Measurements from ENCODE around the gene LDLRAD4. TPM values are rescaled to one million over a fixed set of nuclear protein-coding genes. Genes with fewer than 3 reads are reported as not detected.

LDLRAD4 gene
- total RNA-seq (2014; rRNA removed; shearing (Covaris generic)): 12.7 and 15.5 TPM in 2 replicates
- 20.4 and 27.8 TPM in 2 replicates for polyA plus RNA-seq (2015; cell fraction: cytosol; rRNA removed)
- polyA plus RNA-seq (2015; cell fraction: nucleus; rRNA removed): 7.9 and 12.7 TPM in 2 replicates

DNA sequence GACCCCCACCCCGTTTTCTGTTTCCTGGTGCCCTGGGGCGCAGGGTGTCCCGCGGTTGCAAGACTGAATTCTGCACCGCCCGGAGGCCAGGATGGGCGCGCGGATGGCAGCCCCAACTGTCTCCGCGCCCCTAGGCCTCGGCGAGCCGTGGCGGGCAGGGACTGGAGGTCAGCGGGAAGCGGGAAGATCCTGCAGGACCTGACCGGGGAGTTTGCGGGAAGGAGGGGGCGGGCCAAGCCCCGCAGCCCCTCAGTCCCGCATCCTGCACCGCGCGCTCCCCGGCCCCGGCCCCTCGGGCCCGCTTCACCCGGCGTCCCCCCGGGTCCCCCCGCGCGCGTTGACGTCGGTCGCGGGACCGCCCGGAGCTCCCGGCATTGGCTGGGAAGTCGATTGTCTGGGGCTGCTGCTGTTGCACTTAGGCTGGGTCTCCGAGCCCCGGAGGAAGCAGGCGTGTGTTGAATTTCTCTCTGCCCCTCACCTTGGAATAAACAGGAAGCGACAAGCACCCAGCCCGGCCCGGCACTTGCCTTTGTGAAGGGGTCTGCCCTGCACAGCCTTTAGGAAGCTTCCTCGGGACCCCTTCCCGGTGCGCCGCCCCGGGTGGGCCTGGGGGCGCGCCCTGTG is at the start of gene LDLRAD4:
Gene LDLRAD4 (plus strand): TSS at position 393 of the 624 bp plus-strand sequence.
- peak; percentile 29 for DNase-seq (ENCODE audit: low read depth, low spot score)
- in situ Hi-C loops (cut with HindIII; ENCODE audit: low pct_unique_long_range_greater_than_20kb, low sequenced_read_pairs): loop anchor here (25.0 kb wide), 1 partner anchor 419 kb away; no protein-coding TSS in a partner anchor

DNA sequence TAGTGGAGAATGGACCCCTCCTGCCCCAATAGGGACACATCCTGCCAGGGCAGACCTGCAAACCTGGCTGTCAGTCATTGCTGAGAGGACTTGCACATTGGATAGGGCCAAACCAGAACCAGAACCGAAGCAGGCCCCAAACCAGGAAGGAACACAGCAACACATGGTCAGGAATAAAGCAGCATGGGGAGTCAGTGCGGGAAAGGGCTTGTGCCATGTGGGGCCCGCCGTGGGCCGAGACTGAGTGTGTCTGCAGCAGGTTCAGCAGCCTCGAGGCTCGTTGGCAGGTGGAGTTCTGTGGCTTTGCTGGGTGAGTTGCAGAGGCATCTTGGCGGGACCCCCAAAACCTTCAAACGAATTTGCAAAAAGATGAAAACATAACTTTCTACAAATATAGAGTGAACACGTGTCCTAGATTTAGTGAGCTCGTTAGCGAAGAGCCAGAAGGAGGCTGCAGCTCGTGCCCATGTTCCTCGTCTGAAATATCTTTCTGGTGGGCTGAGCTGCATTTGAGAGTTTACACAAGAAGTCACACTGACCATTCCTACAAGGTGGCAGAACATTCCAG is 44.9 kb upstream of the LDLRAD4 start:
- in situ Hi-C loops (cut with HindIII; ENCODE audit: low pct_unique_long_range_greater_than_20kb, low sequenced_read_pairs): no loop called here
- DNase-seq (ENCODE audit: low read depth, low spot score): no peak

DNA sequence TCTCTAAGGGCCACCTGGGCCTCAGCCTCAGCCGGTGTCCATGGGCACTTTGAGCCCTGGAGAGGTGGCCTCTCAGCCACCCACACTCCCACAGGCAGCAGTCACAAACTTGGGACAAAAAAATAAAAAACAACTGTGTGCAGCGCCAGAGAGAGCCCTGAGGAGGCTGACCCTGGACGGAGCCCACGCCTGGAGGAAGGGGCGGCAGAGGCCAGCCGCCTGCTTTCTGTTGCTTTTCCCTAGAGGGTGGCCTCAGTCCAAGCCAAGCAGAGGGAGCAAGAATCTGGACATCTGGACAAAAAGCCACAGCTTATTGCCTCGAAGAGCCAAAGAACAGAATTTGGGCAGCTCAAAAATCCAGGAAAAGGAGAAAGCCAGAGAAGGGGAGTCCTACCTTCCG is 43.3 kb upstream of the LDLRAD4 start:
- in situ Hi-C loops (cut with HindIII; ENCODE audit: low pct_unique_long_range_greater_than_20kb, low sequenced_read_pairs): no loop called here
- DNase-seq (ENCODE audit: low read depth, low spot score): no peak

DNA sequence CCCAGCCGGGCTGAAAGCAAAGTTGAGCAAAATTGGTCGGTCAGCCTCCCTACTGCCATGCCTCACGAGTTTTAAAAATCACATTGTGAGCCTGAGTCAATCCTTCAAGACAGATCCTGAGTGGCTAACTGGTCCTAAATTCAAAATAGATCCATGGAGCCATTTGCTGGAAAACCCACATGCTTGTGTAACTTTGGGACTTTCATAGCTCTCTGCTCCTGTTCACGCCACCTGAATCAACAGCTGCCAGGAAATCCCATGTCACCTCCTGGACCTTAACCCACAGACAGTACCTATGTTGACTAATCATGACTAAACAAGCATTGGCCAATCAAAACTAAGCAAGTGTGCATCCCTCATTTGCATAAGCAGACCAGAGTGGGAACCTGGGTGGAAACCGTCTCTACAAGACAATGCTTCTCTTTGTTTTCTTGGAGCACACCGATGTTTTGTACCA is 42.8 kb upstream of the LDLRAD4 start:
- DNase-seq (ENCODE audit: low read depth, low spot score): no peak
- in situ Hi-C loops (cut with HindIII; ENCODE audit: low pct_unique_long_range_greater_than_20kb, low sequenced_read_pairs): no loop called here

DNA sequence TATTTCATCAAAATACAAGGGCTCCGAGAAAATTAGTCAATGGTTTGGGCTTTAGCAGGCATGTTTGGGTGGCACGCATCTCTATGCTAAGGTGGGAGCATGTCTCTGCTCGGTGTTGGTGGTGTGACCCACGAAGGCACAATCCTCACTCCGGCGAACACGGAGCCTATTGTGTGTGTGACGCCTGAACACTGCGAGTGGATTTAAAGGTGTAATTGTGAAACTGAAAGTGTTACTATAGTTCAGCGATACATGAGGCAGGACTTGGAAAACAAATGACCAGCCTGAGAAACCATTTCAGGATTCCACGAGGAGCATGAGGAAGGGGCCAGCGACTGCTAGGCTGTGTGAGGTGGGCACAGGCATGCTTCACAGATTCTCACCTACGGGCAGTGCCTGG is 41.7 kb upstream of the LDLRAD4 start:
- in situ Hi-C loops (cut with HindIII; ENCODE audit: low pct_unique_long_range_greater_than_20kb, low sequenced_read_pairs): no loop called here
- DNase-seq (ENCODE audit: low read depth, low spot score): no peak

DNA sequence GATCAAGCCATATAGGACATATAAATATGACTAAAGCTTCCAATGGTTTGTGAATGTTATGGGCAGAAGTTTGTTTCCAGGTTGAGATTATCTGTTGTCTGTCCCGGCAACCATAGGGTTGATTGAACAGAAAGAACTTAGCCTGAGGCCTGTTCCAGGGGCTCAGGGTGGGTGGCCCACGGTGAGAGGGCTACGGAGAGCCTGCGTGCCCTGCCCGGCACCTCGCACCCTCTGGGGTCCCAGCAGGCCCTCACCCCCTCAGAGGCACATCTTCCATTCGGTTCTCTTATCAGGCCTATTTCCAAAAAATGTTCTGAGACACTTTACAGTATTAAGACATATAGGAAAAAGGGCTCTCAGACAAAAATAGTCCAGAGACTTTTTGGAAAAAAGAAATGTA is 40.4 kb upstream of the LDLRAD4 start:
- in situ Hi-C loops (cut with HindIII; ENCODE audit: low pct_unique_long_range_greater_than_20kb, low sequenced_read_pairs): no loop called here

DNA sequence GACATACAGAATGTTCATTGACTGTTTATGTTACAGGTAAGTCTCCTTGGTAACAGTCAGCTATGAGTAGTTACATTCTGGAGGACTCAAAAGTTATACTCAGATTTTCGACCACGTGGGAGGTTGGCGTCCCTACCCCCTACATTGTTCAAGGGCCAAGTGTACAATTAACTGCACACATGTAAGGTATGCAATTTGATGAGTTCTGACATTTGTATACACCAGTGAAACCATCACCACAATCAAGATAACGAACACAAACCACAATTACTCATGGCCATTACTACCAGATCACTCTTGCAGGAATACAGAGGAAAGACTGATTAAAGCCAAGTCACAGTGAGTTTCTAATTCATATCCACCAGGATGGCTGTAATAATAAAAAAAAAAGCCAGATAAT is 39.6 kb upstream of the LDLRAD4 start:
- no peak for DNase-seq (ENCODE audit: low read depth, low spot score)
- in situ Hi-C loops (cut with HindIII; ENCODE audit: low pct_unique_long_range_greater_than_20kb, low sequenced_read_pairs): no loop called here

More for the DNA sequence above, 40.4 kb upstream of the LDLRAD4 start:
- no peak for DNase-seq (ENCODE audit: low read depth, low spot score)

DNA sequence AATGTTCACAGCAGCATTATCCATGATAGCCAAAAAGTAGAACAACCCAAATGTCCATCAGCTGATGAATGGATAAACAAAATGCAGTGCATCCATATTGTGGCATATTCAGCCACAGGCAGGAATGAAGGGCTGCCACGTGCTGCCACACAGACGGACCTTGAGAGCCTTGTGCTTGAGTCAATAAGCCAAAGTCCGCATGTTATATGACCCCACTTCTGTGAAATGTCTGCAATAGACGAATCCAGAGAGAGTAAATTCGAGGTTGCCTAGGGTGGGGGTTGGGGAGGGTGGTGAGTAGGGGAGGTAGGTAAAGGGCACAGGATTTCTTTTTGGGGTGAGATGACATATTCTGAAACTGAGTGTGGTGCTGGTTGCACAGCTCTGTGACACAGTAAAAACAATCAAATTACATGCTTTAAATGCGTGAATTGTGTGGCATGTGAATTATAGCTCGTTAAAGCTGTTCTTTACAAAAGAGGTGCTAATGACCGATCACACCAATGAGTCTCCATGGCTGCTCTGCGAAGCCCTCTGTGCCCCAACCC is 38.9 kb upstream of the LDLRAD4 start:
- DNase-seq (ENCODE audit: low read depth, low spot score): no peak
- in situ Hi-C loops (cut with HindIII; ENCODE audit: low pct_unique_long_range_greater_than_20kb, low sequenced_read_pairs): no loop called here

DNA sequence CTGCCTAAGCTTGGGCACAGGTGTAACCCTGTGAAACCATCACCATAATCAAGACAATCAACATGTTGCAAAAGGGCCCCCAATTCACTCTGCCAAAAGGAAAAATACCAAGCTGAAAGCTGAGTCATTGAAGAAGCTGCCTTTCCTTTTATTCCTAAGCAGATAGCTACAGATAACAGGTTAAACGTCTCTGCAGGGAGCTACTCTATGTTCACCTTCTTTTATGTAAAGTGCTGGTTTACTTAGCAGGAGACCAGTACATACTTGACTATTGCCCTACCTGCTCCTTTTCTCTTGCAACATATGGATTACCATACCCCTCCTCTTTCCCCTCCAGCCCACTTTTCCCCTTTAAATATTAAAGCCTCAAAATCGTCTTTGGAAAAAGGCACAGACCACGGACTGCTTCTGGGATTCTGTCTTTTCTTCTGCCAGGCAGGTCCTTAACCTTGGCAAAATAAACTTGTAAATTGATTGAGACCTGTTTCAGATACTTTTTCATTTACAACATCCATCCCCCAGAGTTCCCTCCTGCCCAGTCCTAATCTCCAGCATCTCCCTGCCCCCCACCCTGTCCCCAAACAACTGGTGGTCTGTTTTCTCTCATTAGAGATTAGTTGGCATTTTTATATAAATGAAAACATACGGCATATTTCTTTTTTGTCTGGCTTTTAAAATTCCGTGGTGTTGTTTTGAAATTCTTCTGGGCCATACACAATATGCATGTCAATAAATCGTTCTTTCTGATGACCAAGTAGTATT is 37.8 kb upstream of the LDLRAD4 start:
- in situ Hi-C loops (cut with HindIII; ENCODE audit: low pct_unique_long_range_greater_than_20kb, low sequenced_read_pairs): no loop called here
- DNase-seq (ENCODE audit: low read depth, low spot score): no peak

DNA sequence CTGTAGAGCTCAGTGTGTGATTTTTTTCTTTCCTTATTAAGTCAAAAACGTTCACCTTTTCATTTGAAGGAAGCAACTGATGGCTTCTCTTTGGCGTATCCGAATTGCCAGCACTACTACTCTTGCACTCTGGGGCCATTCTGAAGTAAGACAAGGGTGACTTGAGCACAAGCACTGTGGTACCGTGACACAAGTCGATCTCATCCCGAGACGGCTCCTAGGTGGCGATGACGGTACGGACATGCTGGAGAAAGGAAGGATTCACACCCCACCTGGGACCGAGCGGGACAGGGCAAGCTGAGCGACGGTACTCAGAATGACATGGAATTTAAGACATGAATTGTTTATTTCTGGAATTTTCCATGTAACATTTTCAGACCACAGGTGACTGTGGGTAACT is 36.8 kb upstream of the LDLRAD4 start:
- in situ Hi-C loops (cut with HindIII; ENCODE audit: low pct_unique_long_range_greater_than_20kb, low sequenced_read_pairs): no loop called here
- DNase-seq (ENCODE audit: low read depth, low spot score): no peak

DNA sequence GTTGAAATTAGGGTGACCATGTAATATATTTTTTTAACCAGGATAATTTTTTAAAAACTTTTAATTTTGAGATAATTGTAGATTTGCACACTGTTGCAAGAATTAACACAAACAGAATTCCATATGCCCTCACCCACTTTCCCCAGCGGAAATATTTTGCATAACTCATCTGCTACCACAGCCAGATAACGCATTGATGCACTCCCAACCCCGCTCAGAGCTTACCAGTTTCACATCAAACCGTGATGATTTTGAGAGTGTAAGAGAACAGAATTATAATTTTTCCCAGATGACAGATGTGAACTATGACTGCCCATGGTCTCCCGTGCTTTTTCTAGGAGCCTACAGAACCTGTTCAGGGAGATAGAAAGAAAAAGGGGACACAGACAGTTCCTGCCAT is 35.2 kb upstream of the LDLRAD4 start:
- in situ Hi-C loops (cut with HindIII; ENCODE audit: low pct_unique_long_range_greater_than_20kb, low sequenced_read_pairs): no loop called here
- DNase-seq (ENCODE audit: low read depth, low spot score): no peak

DNA sequence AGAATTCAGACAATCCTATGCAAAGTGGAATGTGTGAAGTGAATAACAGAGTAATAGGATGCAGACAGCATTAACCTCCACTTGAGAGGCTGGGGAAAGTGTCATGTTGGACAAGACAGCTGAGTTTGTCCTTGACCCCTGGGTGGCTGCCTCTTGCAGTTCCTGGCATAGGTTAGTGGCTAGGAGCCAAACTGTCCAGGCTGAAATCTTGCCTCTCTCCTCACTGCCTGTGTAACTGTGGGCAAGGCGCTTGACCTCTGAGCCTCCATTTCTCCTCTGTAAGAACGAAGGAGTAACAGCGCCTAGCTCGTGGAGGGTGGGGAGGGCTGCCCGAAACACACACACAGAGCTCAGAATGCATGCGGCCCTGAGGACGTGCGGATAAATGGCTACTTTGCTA is 34.8 kb upstream of the LDLRAD4 start:
- DNase-seq (ENCODE audit: low read depth, low spot score): no peak
- in situ Hi-C loops (cut with HindIII; ENCODE audit: low pct_unique_long_range_greater_than_20kb, low sequenced_read_pairs): no loop called here

DNA sequence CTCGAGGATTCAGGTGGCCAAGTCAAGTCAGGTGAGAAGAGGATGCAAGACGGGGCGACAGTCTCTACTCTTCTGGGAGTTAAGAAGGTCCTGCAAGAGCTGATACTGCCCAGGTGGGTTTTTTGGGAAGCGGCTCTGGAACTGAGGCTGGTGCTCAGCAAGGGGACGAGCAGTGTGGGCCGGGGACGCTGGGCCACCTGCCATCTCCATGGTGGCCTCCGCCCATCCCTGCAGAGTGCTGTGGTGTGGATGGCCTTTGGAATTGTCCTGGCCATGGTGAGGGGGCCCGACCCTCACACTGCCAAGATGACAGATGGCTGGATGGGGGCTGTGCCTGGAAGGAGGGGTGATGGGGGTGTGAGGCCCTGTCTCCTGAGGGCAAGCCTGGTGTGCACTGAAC is 34.2 kb upstream of the LDLRAD4 start:
- in situ Hi-C loops (cut with HindIII; ENCODE audit: low pct_unique_long_range_greater_than_20kb, low sequenced_read_pairs): no loop called here
- DNase-seq (ENCODE audit: low read depth, low spot score): no peak

DNA sequence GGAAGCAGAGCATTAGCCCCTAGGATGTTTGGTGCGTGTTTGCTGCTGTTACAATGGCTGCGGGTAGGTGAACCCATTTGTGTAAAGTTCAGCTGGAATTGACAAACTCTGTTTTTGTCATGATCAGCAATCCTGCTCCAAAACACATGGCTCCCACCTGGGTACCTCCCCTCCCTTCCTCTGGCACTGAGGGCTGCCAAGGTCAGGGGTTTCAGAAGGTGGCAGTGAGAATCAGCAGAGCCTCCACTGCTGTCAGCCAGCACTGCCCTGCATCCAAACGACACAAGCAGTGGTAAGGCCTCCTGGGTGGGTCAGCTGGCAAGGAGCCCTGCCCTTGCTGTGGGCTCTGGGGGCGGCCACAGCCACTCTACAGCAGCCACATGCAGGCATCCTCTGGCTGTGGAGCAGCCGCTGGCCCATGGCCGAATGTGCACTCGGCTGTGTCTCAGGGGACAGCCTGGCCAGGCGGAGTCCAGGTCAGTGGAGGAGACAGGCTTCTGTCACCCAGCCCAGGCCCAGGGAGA is 32.8 kb upstream of the LDLRAD4 start:
- no peak for DNase-seq (ENCODE audit: low read depth, low spot score)
- in situ Hi-C loops (cut with HindIII; ENCODE audit: low pct_unique_long_range_greater_than_20kb, low sequenced_read_pairs): no loop called here

DNA sequence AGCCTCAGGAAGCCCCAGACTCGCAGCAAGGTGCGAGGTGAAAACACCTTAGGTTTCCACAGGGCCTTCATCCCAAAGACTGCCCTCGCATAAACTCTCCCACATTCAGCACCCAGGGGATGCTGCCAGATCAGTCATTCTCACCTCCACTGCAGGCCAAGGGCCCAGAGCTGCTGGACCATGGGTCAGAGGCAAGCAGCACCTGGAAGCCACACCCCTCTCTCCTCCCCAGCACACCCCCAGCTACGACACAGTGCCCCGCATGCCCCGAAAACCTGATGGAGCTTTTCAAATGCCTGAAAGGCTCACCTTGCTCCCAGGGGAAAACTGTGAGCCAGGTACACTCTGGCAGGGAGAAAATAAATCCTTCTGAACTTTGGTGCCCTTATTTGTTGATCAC is 31.9 kb upstream of the LDLRAD4 start:
- DNase-seq (ENCODE audit: low read depth, low spot score): no peak
- in situ Hi-C loops (cut with HindIII; ENCODE audit: low pct_unique_long_range_greater_than_20kb, low sequenced_read_pairs): no loop called here

DNA sequence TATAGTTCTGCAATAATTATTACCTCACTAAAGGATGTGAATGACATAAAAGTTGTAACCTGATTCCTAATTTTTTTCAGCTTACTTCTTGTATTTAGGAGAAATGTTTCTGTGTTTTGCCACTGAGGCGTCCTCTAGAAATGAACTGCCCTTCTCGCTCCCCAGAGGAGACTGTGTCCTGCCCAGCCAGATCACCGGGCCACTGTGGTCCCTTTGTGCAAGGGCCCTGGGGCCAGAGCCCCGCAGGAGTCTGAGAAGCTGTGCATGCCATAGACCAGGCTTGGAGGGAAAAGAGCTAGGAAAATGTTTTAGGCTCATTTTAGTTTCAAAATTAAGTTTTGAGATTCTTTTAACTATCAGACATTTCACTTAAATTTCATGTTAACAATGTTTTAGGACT is 31.1 kb upstream of the LDLRAD4 start:
- in situ Hi-C loops (cut with HindIII; ENCODE audit: low pct_unique_long_range_greater_than_20kb, low sequenced_read_pairs): no loop called here
- no peak for DNase-seq (ENCODE audit: low read depth, low spot score)

DNA sequence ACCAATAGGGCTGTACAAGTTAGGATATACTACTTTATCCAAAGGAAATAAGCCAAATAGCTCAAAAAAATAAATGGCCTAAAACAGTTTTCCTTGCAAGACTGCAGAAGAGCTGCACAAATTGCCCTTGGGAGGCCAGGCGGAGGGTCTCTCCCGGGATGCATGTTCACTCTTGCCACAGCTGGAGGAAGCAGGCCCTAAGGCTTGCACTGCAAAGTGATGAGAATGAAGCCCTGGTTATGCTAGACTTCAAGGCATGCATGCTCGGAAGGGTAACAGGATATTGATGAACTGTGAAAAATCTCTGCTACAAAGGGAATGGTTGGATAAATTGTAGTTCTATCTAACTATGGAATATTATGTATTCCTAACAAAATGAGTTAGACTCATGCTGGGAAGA is 27.5 kb upstream of the LDLRAD4 start:
- in situ Hi-C loops (cut with HindIII; ENCODE audit: low pct_unique_long_range_greater_than_20kb, low sequenced_read_pairs): no loop called here

DNA sequence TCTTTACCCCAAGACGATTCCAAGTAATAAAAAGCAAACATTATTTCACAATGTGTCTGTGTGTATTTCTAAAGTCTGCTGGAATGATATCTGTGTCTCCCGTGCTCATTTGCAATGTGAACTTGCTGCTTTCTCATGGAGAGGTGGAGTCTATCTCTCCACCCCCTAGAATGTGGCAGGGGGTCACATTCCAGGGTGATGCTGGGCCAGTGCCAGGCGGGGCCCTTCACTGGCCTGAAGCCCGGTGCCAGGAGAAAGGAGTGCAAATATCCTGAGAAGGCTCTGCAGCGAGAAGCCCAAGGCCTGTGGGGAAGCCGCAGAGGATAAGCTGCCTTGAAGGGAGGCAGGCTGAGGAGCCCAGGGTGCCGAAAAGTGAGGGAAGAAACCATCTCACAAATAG is 26.8 kb upstream of the LDLRAD4 start:
- DNase-seq (ENCODE audit: low read depth, low spot score): no peak
- in situ Hi-C loops (cut with HindIII; ENCODE audit: low pct_unique_long_range_greater_than_20kb, low sequenced_read_pairs): no loop called here

More for the DNA sequence above, 27.5 kb upstream of the LDLRAD4 start:
- no peak for DNase-seq (ENCODE audit: low read depth, low spot score)

Data from SK-MEL-5 (cell line).